ENCODE measurements around the gene ZNF764.

ZNF764 gene

GRCh38 chr16:30588651-30589050 is 30.5 kb upstream of the ZNF764 start:
- no peak for DNase-seq (ENCODE audit: extremely low read depth, insufficient read length)
- Histone ChIP-seq H3K4me3 (replicated peaks; ENCODE audit: low read depth, low read length) (no peak overlapping the region), H3K27me3 (replicated peaks; ENCODE audit: control insufficient read depth, insufficient read depth, low read length) (no peaks in the 10 kb centered on the region), H3K36me3 (ENCODE audit: control insufficient read depth, insufficient read depth, low read length) (peaks cover 2% of the 10 kb centered on the region)
- no peak for TF ChIP-seq CTCF (IDR thresholded peaks at IDR 0.05; ENCODE audit: insufficient read depth, low read length, poor library complexity, severe bottlenecking)

GRCh38 chr16:30585400-30586191 is 27.4 kb upstream of the ZNF764 start, which contains the start of gene ZNF785:
TSS of gene ZNF785 (minus strand) at chr16:30585697. CDS start at chr16:30585611, 86 bp downstream.
- Histone ChIP-seq H3K4me3 (replicated peaks; ENCODE audit: low read depth, low read length) (peak within 1 kb of the TSS; percentile 66), H3K36me3 (ENCODE audit: control insufficient read depth, insufficient read depth, low read length) (peaks cover 13% of the 10 kb centered on the region)

GRCh38 chr16:30585022-30585399 is 26.8 kb upstream of the ZNF764 start:
- no peak for TF ChIP-seq CTCF (IDR thresholded peaks at IDR 0.05; ENCODE audit: insufficient read depth, low read length, poor library complexity, severe bottlenecking)
- no peak for DNase-seq (ENCODE audit: extremely low read depth, insufficient read length)
- Histone ChIP-seq H3K36me3 (ENCODE audit: control insufficient read depth, insufficient read depth, low read length) (peaks cover 13% of the 10 kb centered on the region), H3K4me3 (replicated peaks; ENCODE audit: low read depth, low read length) (peak overlapping the region; percentile 66), H3K27me3 (replicated peaks; ENCODE audit: control insufficient read depth, insufficient read depth, low read length) (no peaks in the 10 kb centered on the region)

More at GRCh38 chr16:30585400-30586191, 27.4 kb upstream of the ZNF764 start, which contains the start of gene ZNF785:
- peak; percentile 13 for TF ChIP-seq CTCF (IDR thresholded peaks at IDR 0.05; ENCODE audit: insufficient read depth, low read length, poor library complexity, severe bottlenecking)
- peak; percentile 87 for DNase-seq (ENCODE audit: extremely low read depth, insufficient read length)
- H3K27me3 ChIP-seq (replicated peaks; ENCODE audit: control insufficient read depth, insufficient read depth, low read length): no peaks in the 10 kb centered on the region

- DNase-seq (ENCODE audit: extremely low read depth, insufficient read length): no peak
- H3K27me3 ChIP-seq (replicated peaks; ENCODE audit: control insufficient read depth, insufficient read depth, low read length): no peaks in the 10 kb centered on the region
- H3K36me3 ChIP-seq (ENCODE audit: control insufficient read depth, insufficient read depth, low read length): peaks cover 18% of the 10 kb centered on the region
- no peak overlapping the region for H3K4me3 ChIP-seq (replicated peaks; ENCODE audit: low read depth, low read length)
- TF ChIP-seq CTCF (IDR thresholded peaks at IDR 0.05; ENCODE audit: insufficient read depth, low read length, poor library complexity, severe bottlenecking): no peak
Measured at GRCh38 chr16:30582611-30583340, 24.6 kb upstream of the ZNF764 start.

DNA sequence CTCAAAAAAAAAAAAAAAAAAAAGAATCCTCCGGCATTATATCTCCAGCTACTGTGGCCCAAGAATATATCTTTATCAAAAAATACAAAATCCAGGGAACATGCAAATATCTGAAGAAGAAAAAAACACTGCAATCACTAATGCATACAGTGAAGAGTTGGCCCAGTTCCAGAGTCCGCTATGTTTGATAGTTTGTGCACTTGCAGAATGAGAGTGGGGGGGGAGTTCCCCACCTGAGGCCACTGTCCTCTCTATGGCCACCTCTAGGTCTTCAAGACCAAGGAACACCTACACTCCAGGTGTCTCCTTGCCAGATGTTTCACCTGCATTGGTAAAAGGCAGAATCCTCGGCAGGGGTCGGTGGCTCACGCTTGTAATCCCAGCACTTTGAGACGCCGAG is 23.3 kb upstream of the ZNF764 start:
- Histone ChIP-seq H3K36me3 (ENCODE audit: control insufficient read depth, insufficient read depth, low read length) (peaks cover 16% of the 10 kb centered on the region), H3K4me3 (replicated peaks; ENCODE audit: low read depth, low read length) (no peak overlapping the region), H3K27me3 (replicated peaks; ENCODE audit: control insufficient read depth, insufficient read depth, low read length) (no peaks in the 10 kb centered on the region)
- no peak for DNase-seq (ENCODE audit: extremely low read depth, insufficient read length)
- TF ChIP-seq CTCF (IDR thresholded peaks at IDR 0.05; ENCODE audit: insufficient read depth, low read length, poor library complexity, severe bottlenecking): no peak
